Neural cell (in vitro differentiated cells): ENCODE results near the gene FLACC1. TPM values are rescaled to one million over a fixed set of nuclear protein-coding genes. Genes with fewer than 3 reads are reported as not detected.

Experiments
- H2AFZ ChIP-seq: fragments of 200-600, 300-800 bp; sonication (generic), shearing (Covaris generic); 2 replicates; pipeline ENCODE4 v1.6.0; 2014; ENCODE audit warnings: low read depth, mild to moderate bottlenecking, antibody characterized with exemption, low read length, moderate library complexity
- H3F3A ChIP-seq: fragments of 200-600 bp; shearing (Covaris generic); 2 replicates; pipeline ENCODE4 v1.6.1; 2016; ENCODE audit warnings: mild to moderate bottlenecking, moderate library complexity, mixed read lengths, antibody characterized with exemption, low read length; ENCODE audit not compliant: insufficient read depth, poor library complexity, severe bottlenecking
- H3K27ac ChIP-seq: fragments of 200-600, 300-800 bp; sonication (generic), shearing (Covaris generic); 2 replicates; pipeline ENCODE4 v1.5.1; 2014; ENCODE audit warnings: mild to moderate bottlenecking, low read length, moderate library complexity
- H3K27me3 ChIP-seq: fragments of 300-800, 200-600 bp; sonication (generic), shearing (Covaris generic); 2 replicates; pipeline ENCODE4 v1.6.0; 2014; ENCODE audit warnings: mild to moderate bottlenecking, low read depth, low read length, moderate library complexity; ENCODE audit not compliant: insufficient read depth
- H3K36me3 ChIP-seq: fragments of 300-800, 200-600 bp; sonication (generic), shearing (Covaris generic); 2 replicates; pipeline ENCODE4 v1.5.1; 2014; ENCODE audit warnings: mild to moderate bottlenecking, antibody characterized with exemption, low read length, moderate library complexity; ENCODE audit not compliant: insufficient read depth
- H3K4me2 ChIP-seq: fragments of 300-800, 200-600 bp; sonication (generic), shearing (Covaris generic); 2 replicates; pipeline ENCODE4 v1.6.0; 2014; ENCODE audit warnings: mild to moderate bottlenecking, low read length
- H3K4me3 ChIP-seq: fragments of 300-800, 200-600 bp; sonication (generic), shearing (Covaris generic); 2 replicates; pipeline ENCODE4 v1.5.1; 2014; ENCODE audit warnings: mild to moderate bottlenecking, low read length, moderate library complexity
- H3K79me2 ChIP-seq: fragments of 200-600 bp; shearing (Covaris generic); replicated peaks from 2 replicates; pipeline ENCODE4 v1.6.0; 2014; ENCODE audit warnings: mild to moderate bottlenecking, low read length, moderate library complexity; ENCODE audit not compliant: insufficient read depth
- H3K9ac ChIP-seq: fragments of 300-800, 200-600 bp; sonication (generic), shearing (Covaris generic); 2 replicates; pipeline ENCODE4 v1.6.1; 2016; ENCODE audit warnings: mild to moderate bottlenecking, low read length, mixed read lengths
- H3K9me2 ChIP-seq: fragments of 200-600 bp; shearing (Covaris generic); 2 replicates; pipeline ENCODE4 v1.6.1; 2016; ENCODE audit warnings: mild to moderate bottlenecking, low read length, mixed read lengths; ENCODE audit not compliant: insufficient read depth
- H3K9me3 ChIP-seq: fragments of 200-600, 300-800 bp; sonication (generic), shearing (Covaris generic); 2 replicates; pipeline ENCODE4 v1.6.1; 2016; ENCODE audit warnings: mild to moderate bottlenecking, mixed run types, low read length, moderate library complexity, mixed read lengths
- H4K20me1 ChIP-seq: fragments of 200-600 bp; shearing (Covaris generic); 2 replicates; pipeline ENCODE4 v1.6.1; 2016; ENCODE audit warnings: mild to moderate bottlenecking, mixed run types; ENCODE audit not compliant: insufficient read depth
- CTCF ChIP-seq: fragments of 450-650 bp; IDR thresholded peaks from 2 replicates; pipeline ENCODE4 v1.5.1; 2014; ENCODE audit warnings: antibody characterized with exemption, mild to moderate bottlenecking, moderate library complexity; ENCODE audit not compliant: poor library complexity, severe bottlenecking
- EP300 ChIP-seq: fragments of 450-650 bp; conservative IDR thresholded peaks from 2 replicates; pipeline ENCODE4 v1.6.1; 2014; ENCODE audit warnings: antibody characterized with exemption, mild to moderate bottlenecking, moderate library complexity; ENCODE audit not compliant: poor library complexity, severe bottlenecking
- EZH2 ChIP-seq: fragments of 200-600, 300-800 bp; shearing (Covaris generic), sonication (generic); IDR thresholded peaks from 2 replicates; pipeline ENCODE4 v1.6.1; 2014; ENCODE audit warnings: antibody characterized with exemption, low read length, borderline replicate concordance, mild to moderate bottlenecking; ENCODE audit not compliant: insufficient read depth, poor library complexity, severe bottlenecking
- MXI1 ChIP-seq: fragments of 450-650 bp; conservative IDR thresholded peaks from 2 replicates; pipeline ENCODE4 v1.6.1; 2014; ENCODE audit warnings: antibody characterized with exemption, mild to moderate bottlenecking; ENCODE audit not compliant: poor library complexity, severe bottlenecking
- POLR2AphosphoS5 ChIP-seq: IDR thresholded peaks from 2 replicates; pipeline ENCODE4 v1.6.1; 2012
- RAD21 ChIP-seq: fragments of 450-650 bp; conservative IDR thresholded peaks from 2 replicates; pipeline ENCODE4 v1.6.1; 2014; ENCODE audit warnings: antibody characterized with exemption, mild to moderate bottlenecking, moderate library complexity
- REST ChIP-seq: IDR thresholded peaks from 2 replicates; pipeline ENCODE4 v1.6.1; 2012; ENCODE audit warnings: borderline replicate concordance
- SMC3 ChIP-seq: fragments of 450-650 bp; conservative IDR thresholded peaks from 2 replicates; pipeline ENCODE4 v1.6.1; 2014; ENCODE audit warnings: antibody characterized with exemption, mild to moderate bottlenecking, moderate library complexity; ENCODE audit not compliant: poor library complexity
- TAF1 ChIP-seq: IDR thresholded peaks from 2 replicates; pipeline ENCODE4 v1.6.1; 2012; ENCODE audit warnings: low read depth
- polyA plus RNA-seq: library from polyadenylated mRNA; depleted of rRNA; stranded (reverse); fragments of >200 nt; gene quantifications from 2 replicates; pipeline ENCODE4 v1.2.3, GENCODE V29; 2014

FLACC1 gene
- polyA plus RNA-seq, 1 donor from 2014 or later, result 1.8 TPM

GRCh38 chr2:201358684-201359083 lies 1.5 kb upstream of the FLACC1 start:
- Histone ChIP-seq H4K20me1 (no peaks in the 10 kb centered on the region), H3K9me2 (no peaks in the 10 kb centered on the region)
- TF ChIP-seq REST, result no peak
- TF ChIP-seq EP300, result no peak
- TF ChIP-seq MXI1, result no peak
- TF ChIP-seq CTCF, result no peak
- no peak for TF ChIP-seq RAD21
- no peak for TF ChIP-seq POLR2AphosphoS5
- TF ChIP-seq EZH2, result no peak
- TF ChIP-seq TAF1, result no peak

GRCh38 chr2:201353116-201353515 lies 4.0 kb downstream of the FLACC1 start:
- H3K4me2 ChIP-seq, result no peak overlapping the region

More at GRCh38 chr2:201358684-201359083, 1.5 kb upstream of the FLACC1 start:
- no peaks in the 10 kb centered on the region for H3K27me3 ChIP-seq
- no peak overlapping the region for H3K27ac ChIP-seq
- H3K9me3 ChIP-seq, result peaks cover 10% of the 10 kb centered on the region
- H3K4me3 ChIP-seq, result no peak overlapping the region
- no peak overlapping the region for H3K9ac ChIP-seq
- peaks cover 13% of the 10 kb centered on the region for H3K36me3 ChIP-seq
- H3F3A ChIP-seq, result no peaks in the 10 kb centered on the region
- H2AFZ ChIP-seq, result no peak overlapping the region
- no peaks in the 10 kb centered on the region for H3K79me2 ChIP-seq
- no peak overlapping the region for H3K4me2 ChIP-seq

More at GRCh38 chr2:201353116-201353515, 4.0 kb downstream of the FLACC1 start:
- TF ChIP-seq MXI1 (no peak), SMC3 (no peak), CTCF (no peak), EP300 (no peak), EZH2 (no peak), TAF1 (no peak), REST (no peak), POLR2AphosphoS5 (no peak), RAD21 (no peak)
- no peaks in the 10 kb centered on the region for H3K9me3 ChIP-seq
- H3F3A ChIP-seq, result no peaks in the 10 kb centered on the region
- H2AFZ ChIP-seq, result no peak overlapping the region
- no peak overlapping the region for H3K4me3 ChIP-seq
- H4K20me1 ChIP-seq, result no peaks in the 10 kb centered on the region
- H3K36me3 ChIP-seq, result peaks cover 3% of the 10 kb centered on the region
- H3K27ac ChIP-seq, result no peak overlapping the region
- H3K79me2 ChIP-seq, result no peaks in the 10 kb centered on the region
- H3K27me3 ChIP-seq, result no peaks in the 10 kb centered on the region
- H3K9ac ChIP-seq, result no peak overlapping the region
- H3K9me2 ChIP-seq, result no peaks in the 10 kb centered on the region
